Motor neuron (in vitro differentiated cells): ENCODE data around the gene ERO1B. TPM values are rescaled to one million over a fixed set of nuclear protein-coding genes. Genes with fewer than 3 reads are reported as not detected.
A peak's percentile ranks its signal among the peaks of the same experiment; 100 is the strongest.

Experiments
- ATAC-seq, 8 experiments: fragments of 200-7000 bp; cut with Tn5 transposase; replicated peaks in 6 of 8; 2 replicates each; pipeline ENCODE4 v1.8.0; 2021; ENCODE audit warnings: mild to moderate bottlenecking in 8 of 8, moderate library complexity in 8 of 8
- H3K27ac ChIP-seq, 2 donors: fragments of 250-450 bp; sonication (Bioruptor Pico); 2 replicates each; pipeline ENCODE4 v1.9.0; 2021; ENCODE audit warnings: antibody characterized with exemption in 2 of 2, mild to moderate bottlenecking in 2 of 2, moderate library complexity in 1 of 2
- H3K4me1 ChIP-seq, 2 donors: fragments of 250-450 bp; sonication (Bioruptor Pico); replicated peaks in 1 of 2; 2 replicates each; pipeline ENCODE4 v1.6.1; 2021; ENCODE audit warnings: antibody characterized with exemption in 2 of 2, mild to moderate bottlenecking in 2 of 2, moderate library complexity in 1 of 2
- H3K4me3 ChIP-seq, 5 donors: fragments of 250-450 bp; sonication (Bioruptor Pico); 2 replicates each; pipeline ENCODE4 v1.9.0; 2021; ENCODE audit warnings: antibody characterized with exemption in 5 of 5, mild to moderate bottlenecking in 5 of 5, moderate library complexity in 4 of 5
- WGBS, 10 experiments: fragments of 450-650 bp; shearing (Covaris generic); methylation state at CpG; one replicate each; pipeline ENCODE4 v1.0.0; 2022; 5-methylcytosine and 5-hydroxymethylcytosine counted together
- in situ Hi-C, 9 experiments: fragments of 400-800 bp; cut with MboI; loops; one replicate each; pipeline ENCODE4 v1.15.0; 2021; ENCODE audit warnings: low sequenced_read_pairs in 9 of 9, low pct_unique_long_range_greater_than_20kb in 2 of 9; ENCODE audit not compliant: unreplicated experiment in 9 of 9
- total RNA-seq, 8 experiments: library from RNA; unstranded; fragments of 300-600 nt; gene quantifications; 2 replicates each; pipeline versions ENCODE4 v1.2.3 to v1.2.4, GENCODE V29; 2022

Gene ERO1B
- total RNA-seq, 8 experiments from 2014 or later, result 1.2 to 7.0 (median 5.2) TPM

DNA sequence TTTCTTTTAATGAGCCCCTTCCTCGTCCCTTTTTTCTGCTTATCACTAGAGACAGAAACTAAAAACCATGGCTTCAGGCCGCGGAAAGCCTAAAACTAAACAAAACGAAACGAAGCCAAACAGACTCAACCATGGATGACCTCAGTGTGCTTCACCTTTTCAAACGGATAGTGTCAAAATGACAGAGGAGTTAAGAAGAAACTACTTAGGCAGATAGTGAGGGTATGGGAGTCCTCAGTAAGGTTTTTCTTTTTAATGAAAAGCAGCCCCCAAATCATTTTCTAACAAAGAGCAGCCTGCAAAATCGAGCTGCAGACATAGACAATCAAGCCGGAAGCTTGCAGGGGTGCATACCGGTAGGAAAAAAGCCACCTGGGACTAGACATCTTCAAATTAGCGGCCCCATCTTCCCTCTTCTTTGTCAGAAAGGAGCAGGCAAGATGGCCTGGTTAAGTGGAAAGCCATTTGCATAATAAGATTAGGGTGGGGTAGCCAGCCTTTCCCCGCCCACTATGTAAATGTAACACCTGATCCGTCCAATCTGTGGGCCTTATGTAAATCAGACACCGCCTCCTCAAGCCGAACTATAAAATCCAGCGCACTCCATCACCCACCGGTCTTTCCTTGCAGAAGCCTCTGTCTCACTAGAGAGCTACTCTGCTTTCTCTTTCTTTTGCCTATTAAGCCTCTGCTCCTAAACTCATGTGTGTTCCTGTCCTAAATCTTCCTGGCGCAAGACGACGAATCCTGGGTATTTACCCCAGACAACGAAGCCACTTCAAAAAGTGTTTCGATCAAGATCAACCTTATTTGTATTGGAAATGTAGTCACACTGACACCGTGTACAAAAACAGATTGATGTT is 6.2 kb upstream of the ERO1B start:
- Histone ChIP-seq H3K4me1 (peaks cover 0 to 4% of the 10 kb centered on the region in 2 donors), H3K4me3 (no peak overlapping the region), H3K27ac (no peak overlapping the region)
- 37 to 92% (median 83%) methylated on average over 5 to 22 of the region's 22 CpGs for WGBS, 10 experiments
- in situ Hi-C loops, result no loop called here
- peak in 5 of 8 experiments; percentile 44 to 95 (median 91) for ATAC-seq

DNA sequence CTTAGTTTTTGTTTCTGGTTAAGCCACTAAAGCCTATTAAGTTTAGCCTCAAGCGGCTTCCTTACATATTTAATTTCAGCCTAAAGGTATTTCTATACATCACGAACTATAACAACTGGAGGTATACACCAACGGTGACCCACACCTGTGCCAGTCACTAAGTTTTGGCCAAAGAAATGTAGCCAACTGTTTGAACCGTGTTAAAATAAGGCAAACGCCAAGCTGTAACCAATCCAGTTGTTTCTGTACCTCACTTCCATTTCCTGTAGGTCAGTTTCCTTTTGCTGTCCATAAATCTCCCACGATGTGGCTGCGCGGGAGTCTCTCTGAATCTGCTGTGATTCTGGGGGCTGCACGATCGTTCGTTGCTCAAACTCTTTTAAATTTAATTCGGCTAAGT is 5.6 kb upstream of the ERO1B start:
- H3K27ac ChIP-seq, result no peak overlapping the region
- in situ Hi-C loops, result no loop called here
- WGBS, 10 experiments, result 66 to 100% (median 93%) methylated on average over 3 to 12 of the region's 12 CpGs; no CpG with 5 or more reads in 1 of the 10 experiments
- no peak overlapping the region for H3K4me3 ChIP-seq
- no peak for ATAC-seq
- peaks cover 0 to 4% of the 10 kb centered on the region in 2 donors for H3K4me1 ChIP-seq

DNA sequence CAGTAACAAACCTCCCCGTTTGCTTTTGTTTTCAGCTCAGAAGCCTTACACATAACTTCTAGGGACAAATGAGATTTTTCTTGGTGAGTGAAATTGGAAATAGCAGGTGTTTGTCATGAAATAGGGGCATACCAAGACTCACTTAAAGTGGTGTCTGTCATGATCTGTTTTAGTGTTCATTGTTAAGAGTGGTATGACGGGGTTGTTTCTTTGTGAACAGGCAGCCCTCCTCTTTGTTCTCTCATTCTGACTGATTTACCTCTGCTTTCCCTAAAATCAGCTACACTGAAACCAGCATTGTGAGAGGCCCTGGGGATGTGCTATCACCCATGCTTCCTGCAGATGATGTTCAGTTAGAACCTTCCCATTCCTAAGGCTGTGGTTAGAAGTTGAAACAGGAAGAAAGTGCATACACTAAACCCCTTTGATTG is 2.5 kb upstream of the ERO1B start:
- ATAC-seq, result no peak
- 0 to 50% (median 39%) methylated on average over 1 to 2 of the region's 2 CpGs; no CpG with 5 or more reads in 2 of the 10 experiments for WGBS, 10 experiments
- Histone ChIP-seq H3K27ac (no peak overlapping the region), H3K4me1 (peaks cover 0 to 1% of the 10 kb centered on the region in 2 donors), H3K4me3 (no peak overlapping the region)
- in situ Hi-C loops, result no loop called here

GRCh38 chr1:236282719-236283118 is 961 bp upstream of the ERO1B start:
- H3K4me3 ChIP-seq, result peak overlapping the region in 1 of 5 donors; percentile 84
- WGBS, 10 experiments, result 20 to 100% (median 63%) methylated on average over 1 to 2 of the region's 2 CpGs; no CpG with 5 or more reads in 2 of the 10 experiments
- H3K27ac ChIP-seq, result no peak overlapping the region
- no peak for ATAC-seq
- no peaks in the 10 kb centered on the region for H3K4me1 ChIP-seq
- in situ Hi-C loops, result no loop called here

DNA sequence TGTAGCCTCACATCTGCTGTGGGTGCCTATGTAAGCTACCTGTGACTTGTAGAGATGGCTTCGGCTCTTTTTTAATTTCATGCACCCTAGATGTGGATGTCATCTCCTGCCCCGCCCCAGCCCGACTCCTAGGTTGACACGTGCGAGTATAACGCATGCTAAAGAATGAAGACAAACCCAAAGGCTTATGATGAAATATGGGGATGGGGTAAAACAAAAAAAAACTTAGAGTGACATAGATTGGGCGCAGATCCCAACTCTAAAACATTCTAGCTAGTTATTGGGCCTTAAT is 613 bp upstream of the ERO1B start:
- peak overlapping the region; percentile 59 to 84 (median 76) for H3K4me3 ChIP-seq
- no peak overlapping the region for H3K27ac ChIP-seq
- peak in 3 of 8 experiments; percentile 6 to 12 (median 8) for ATAC-seq
- no peaks in the 10 kb centered on the region for H3K4me1 ChIP-seq
- in situ Hi-C loops, result no loop called here
- 0 to 67% (median 30%) methylated on average over 1 to 7 of the region's 7 CpGs; no CpG with 5 or more reads in 1 of the 10 experiments for WGBS, 10 experiments

GRCh38 chr1:236281198-236281653 is 532 bp downstream of the ERO1B start:
- H3K27ac ChIP-seq, result no peak overlapping the region
- WGBS, 10 experiments, result 0 to 3% (median 0%) methylated on average over 1 to 17 of the region's 38 CpGs; no CpG with 5 or more reads in 5 of the 10 experiments

DNA sequence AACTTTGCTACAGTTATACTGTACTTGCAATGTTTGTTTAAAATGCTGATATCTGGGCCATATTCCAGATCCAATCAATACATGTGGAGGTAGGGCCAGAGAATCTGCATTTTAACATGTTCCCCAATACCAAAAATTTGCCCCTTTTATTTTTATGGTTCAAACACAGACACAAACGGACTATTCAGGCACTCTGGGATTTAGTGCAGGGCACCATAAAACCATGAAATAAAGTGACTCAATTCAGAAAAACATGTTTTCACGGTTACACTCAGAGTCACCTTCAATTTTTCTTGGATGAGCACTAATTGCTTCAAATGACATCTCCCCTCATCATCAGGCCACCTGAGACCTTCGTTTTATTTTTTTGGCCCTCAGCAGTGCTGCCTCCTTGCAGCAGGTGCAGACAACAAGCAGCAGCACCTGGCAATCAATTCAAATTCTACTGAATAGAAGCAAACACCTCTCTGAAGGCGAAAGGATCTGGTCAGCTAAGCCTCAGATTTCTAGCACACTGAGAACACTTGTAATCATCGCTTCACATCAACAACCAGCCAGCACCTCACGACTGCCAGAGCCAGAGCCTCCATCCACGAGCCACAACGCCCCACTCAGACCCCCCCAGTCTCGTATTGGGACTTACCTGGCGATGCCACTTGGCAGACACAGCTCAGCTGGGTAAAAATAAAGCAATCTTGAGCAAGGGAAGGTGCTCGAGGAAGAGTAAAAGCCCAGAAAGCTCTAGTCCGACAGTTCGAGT is 1.1 kb downstream of the ERO1B start:
- H3K4me1 ChIP-seq, result no peaks in the 10 kb centered on the region
- no peak for ATAC-seq
- H3K27ac ChIP-seq, result no peak overlapping the region
- WGBS, 10 experiments, result 0 to 64% (median 31%) methylated on average over 1 to 11 of the region's 13 CpGs; no CpG with 5 or more reads in 1 of the 10 experiments
- peak overlapping the region; percentile 59 to 84 (median 76) for H3K4me3 ChIP-seq
- in situ Hi-C loops, result no loop called here

More at GRCh38 chr1:236281198-236281653, 532 bp downstream of the ERO1B start:
- H3K4me3 ChIP-seq, result peak overlapping the region; percentile 59 to 84 (median 76)
- no peaks in the 10 kb centered on the region for H3K4me1 ChIP-seq
- ATAC-seq, result peak; percentile 8 to 62 (median 16)
- in situ Hi-C loops, result no loop called here

DNA sequence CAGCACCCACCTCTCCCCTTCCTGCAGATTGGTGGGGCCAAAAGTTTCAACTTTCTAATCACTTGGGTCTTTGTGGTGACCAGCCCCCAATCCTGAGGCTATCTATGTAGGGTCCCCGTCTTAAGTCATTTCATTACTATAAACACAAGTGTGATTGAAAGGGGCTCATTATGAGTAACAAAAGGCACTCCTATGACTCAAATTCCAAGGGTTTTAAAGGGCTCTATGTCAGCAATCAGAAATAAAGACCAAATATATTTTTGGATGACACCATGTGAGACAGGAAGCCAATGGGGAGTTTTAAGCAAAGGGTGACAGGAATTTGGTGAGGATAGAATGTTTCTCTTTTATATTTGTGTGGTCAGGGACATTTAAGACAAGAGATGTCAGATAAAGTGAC is 6.2 kb downstream of the ERO1B start:
- peaks cover 0 to 2% of the 10 kb centered on the region in 2 donors for H3K4me1 ChIP-seq
- no peak for ATAC-seq
- 14 to 89% (median 66%) methylated on average over 1 of the region's 1 CpG; no CpG with 5 or more reads in 4 of the 10 experiments for WGBS, 10 experiments
- no peak overlapping the region for H3K4me3 ChIP-seq
- in situ Hi-C loops, result no loop called here
- no peak overlapping the region for H3K27ac ChIP-seq

- in situ Hi-C loops, result no loop called here
Measured at GRCh38 chr1:236275061-236275460, 6.7 kb downstream of the ERO1B start.

DNA sequence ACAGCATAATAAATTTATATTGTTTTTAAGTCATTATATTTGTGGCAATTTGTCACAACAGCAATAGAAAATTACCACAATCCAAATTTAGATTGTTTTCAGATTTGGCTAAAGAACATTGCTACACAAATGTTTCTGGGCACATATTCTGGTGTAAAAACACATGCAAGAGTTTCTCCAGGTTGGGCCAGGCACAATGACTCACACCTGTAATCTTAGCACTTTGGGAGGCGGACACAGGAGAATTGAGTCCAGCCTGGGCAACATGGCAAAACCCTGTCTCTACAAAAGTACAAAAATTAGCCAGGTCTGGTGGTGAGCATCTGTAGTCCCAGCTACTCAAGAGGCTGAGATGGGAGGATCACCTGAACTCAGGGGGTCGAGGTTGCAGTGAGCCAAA is 8.4 kb downstream of the ERO1B start:
- Histone ChIP-seq H3K27ac (no peak overlapping the region), H3K4me3 (no peak overlapping the region), H3K4me1 (peaks cover 0 to 2% of the 10 kb centered on the region in 2 donors)
- no peak for ATAC-seq
- WGBS, 10 experiments, result 13 to 93% (median 85%) methylated on average over 1 to 2 of the region's 2 CpGs; no CpG with 5 or more reads in 4 of the 10 experiments
- in situ Hi-C loops, result no loop called here

More at GRCh38 chr1:236275061-236275460, 6.7 kb downstream of the ERO1B start:
- Histone ChIP-seq H3K4me3 (no peak overlapping the region), H3K27ac (no peak overlapping the region), H3K4me1 (peaks cover 0 to 2% of the 10 kb centered on the region in 2 donors)
- no peak for ATAC-seq

DNA sequence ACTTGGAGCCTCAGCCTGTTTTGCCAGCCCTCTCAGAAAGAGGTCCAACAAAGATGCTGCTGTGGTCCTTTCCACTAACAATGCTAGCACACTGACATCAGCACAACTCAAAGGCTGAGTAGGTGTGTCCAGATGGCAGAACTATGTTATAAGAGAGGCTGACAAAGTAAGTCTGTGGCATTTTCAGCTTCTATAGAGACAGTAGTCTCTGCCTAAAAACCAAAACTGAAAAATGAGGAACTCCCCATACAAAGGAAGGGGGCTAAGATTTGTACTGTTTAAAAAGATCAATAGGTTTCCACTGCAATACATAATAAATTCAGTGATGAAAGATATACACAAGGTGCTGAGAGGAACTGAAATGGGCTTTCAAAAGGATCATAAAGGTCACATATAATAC is 12.3 kb downstream of the ERO1B start:
- Histone ChIP-seq H3K27ac (no peak overlapping the region), H3K4me1 (peaks cover 0 to 2% of the 10 kb centered on the region in 2 donors), H3K4me3 (no peak overlapping the region)
- no peak for ATAC-seq
- in situ Hi-C loops, result no loop called here

GRCh38 chr1:236261898-236262297 is 19.9 kb downstream of the ERO1B start:
- no peak overlapping the region for H3K4me3 ChIP-seq

DNA sequence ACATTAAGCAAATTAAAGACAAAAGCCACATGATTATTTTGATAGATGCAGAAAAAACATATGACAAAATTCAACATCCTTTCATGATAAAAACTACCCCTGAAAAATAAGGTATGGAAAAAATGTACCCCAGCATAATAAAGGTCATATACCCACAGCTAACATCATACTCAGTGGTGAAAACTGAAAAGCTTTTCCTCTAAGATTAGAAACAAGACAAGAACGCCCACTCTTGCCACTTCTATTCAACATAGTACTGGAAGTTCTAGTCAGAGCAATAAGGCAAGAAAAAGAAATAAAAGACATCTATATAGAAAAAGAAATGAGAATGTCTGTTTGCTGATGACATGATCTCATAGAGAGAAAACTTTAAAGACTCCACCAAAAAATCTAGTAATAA is 20.7 kb downstream of the ERO1B start:
- ATAC-seq, result no peak
- no peak overlapping the region for H3K27ac ChIP-seq
- no peaks in the 10 kb centered on the region for H3K4me1 ChIP-seq
- in situ Hi-C loops, result no loop called here
- WGBS, 10 experiments, result 10 to 100% (median 80%) methylated on average over 1 of the region's 1 CpG; no CpG with 5 or more reads in 1 of the 10 experiments
- H3K4me3 ChIP-seq, result no peak overlapping the region

More at GRCh38 chr1:236261898-236262297, 19.9 kb downstream of the ERO1B start:
- Histone ChIP-seq H3K4me1 (no peaks in the 10 kb centered on the region), H3K27ac (no peak overlapping the region)
- no peak for ATAC-seq
- in situ Hi-C loops, result no loop called here
